ENCODE results near the gene FAM149A. TPM values are rescaled to one million over a fixed set of nuclear protein-coding genes. Genes with fewer than 3 reads are reported as not detected.

Gene FAM149A
- total and polyA plus RNA-seq, 2 experiments from 2014 or later: 10.8 to 13.3 TPM

DNA sequence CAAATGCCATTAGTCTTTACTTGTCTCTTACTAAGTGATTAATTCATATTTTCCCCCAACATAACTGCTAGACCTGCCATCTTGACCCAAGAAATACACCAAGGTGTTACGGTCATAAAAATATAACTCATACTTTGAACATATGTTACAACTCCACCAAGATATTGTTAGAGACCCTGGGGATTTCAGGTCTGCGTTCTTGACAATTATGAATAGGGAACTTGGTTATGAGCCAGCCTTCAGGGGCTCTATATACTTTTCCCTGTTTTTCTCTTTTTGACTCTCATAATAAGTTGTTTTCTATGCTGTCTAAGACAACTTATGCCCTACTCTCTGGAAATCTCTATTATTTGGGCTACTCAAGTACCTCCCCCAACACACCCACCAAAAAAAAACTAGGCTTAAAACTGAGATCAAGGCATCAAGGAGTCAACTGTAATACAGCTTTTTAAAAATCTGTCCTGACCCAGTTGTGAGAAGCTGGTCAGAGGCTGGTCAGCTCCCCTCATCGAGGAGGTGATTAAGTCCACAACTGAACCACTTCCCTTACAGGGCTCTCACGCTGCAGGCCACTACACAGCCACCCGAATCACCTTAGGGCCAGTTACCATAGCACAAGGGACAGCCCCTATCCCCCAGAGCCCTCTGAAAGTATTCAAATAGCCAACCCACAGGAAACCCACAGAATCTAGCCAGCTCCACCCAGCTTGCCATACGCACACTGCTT lies 46.1 kb upstream of the FAM149A start:
- no peaks in the 10 kb centered on the region for H4K20me1 ChIP-seq (replicated peaks; ENCODE audit: insufficient read depth)
- no peaks in the 10 kb centered on the region for H3K27me3 ChIP-seq (ENCODE audit: insufficient read depth)
- H3K4me1 ChIP-seq (ENCODE audit: insufficient read depth): no peaks in the 10 kb centered on the region
- TF ChIP-seq, protein P1, sequence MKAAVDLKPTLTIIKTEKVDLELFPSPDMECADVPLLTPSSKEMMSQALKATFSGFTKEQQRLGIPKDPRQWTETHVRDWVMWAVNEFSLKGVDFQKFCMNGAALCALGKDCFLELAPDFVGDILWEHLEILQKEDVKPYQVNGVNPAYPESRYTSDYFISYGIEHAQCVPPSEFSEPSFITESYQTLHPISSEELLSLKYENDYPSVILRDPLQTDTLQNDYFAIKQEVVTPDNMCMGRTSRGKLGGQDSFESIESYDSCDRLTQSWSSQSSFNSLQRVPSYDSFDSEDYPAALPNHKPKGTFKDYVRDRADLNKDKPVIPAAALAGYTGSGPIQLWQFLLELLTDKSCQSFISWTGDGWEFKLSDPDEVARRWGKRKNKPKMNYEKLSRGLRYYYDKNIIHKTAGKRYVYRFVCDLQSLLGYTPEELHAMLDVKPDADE (IDR thresholded peaks at IDR 0.05): no peak
- TF ChIP-seq, protein P2, sequence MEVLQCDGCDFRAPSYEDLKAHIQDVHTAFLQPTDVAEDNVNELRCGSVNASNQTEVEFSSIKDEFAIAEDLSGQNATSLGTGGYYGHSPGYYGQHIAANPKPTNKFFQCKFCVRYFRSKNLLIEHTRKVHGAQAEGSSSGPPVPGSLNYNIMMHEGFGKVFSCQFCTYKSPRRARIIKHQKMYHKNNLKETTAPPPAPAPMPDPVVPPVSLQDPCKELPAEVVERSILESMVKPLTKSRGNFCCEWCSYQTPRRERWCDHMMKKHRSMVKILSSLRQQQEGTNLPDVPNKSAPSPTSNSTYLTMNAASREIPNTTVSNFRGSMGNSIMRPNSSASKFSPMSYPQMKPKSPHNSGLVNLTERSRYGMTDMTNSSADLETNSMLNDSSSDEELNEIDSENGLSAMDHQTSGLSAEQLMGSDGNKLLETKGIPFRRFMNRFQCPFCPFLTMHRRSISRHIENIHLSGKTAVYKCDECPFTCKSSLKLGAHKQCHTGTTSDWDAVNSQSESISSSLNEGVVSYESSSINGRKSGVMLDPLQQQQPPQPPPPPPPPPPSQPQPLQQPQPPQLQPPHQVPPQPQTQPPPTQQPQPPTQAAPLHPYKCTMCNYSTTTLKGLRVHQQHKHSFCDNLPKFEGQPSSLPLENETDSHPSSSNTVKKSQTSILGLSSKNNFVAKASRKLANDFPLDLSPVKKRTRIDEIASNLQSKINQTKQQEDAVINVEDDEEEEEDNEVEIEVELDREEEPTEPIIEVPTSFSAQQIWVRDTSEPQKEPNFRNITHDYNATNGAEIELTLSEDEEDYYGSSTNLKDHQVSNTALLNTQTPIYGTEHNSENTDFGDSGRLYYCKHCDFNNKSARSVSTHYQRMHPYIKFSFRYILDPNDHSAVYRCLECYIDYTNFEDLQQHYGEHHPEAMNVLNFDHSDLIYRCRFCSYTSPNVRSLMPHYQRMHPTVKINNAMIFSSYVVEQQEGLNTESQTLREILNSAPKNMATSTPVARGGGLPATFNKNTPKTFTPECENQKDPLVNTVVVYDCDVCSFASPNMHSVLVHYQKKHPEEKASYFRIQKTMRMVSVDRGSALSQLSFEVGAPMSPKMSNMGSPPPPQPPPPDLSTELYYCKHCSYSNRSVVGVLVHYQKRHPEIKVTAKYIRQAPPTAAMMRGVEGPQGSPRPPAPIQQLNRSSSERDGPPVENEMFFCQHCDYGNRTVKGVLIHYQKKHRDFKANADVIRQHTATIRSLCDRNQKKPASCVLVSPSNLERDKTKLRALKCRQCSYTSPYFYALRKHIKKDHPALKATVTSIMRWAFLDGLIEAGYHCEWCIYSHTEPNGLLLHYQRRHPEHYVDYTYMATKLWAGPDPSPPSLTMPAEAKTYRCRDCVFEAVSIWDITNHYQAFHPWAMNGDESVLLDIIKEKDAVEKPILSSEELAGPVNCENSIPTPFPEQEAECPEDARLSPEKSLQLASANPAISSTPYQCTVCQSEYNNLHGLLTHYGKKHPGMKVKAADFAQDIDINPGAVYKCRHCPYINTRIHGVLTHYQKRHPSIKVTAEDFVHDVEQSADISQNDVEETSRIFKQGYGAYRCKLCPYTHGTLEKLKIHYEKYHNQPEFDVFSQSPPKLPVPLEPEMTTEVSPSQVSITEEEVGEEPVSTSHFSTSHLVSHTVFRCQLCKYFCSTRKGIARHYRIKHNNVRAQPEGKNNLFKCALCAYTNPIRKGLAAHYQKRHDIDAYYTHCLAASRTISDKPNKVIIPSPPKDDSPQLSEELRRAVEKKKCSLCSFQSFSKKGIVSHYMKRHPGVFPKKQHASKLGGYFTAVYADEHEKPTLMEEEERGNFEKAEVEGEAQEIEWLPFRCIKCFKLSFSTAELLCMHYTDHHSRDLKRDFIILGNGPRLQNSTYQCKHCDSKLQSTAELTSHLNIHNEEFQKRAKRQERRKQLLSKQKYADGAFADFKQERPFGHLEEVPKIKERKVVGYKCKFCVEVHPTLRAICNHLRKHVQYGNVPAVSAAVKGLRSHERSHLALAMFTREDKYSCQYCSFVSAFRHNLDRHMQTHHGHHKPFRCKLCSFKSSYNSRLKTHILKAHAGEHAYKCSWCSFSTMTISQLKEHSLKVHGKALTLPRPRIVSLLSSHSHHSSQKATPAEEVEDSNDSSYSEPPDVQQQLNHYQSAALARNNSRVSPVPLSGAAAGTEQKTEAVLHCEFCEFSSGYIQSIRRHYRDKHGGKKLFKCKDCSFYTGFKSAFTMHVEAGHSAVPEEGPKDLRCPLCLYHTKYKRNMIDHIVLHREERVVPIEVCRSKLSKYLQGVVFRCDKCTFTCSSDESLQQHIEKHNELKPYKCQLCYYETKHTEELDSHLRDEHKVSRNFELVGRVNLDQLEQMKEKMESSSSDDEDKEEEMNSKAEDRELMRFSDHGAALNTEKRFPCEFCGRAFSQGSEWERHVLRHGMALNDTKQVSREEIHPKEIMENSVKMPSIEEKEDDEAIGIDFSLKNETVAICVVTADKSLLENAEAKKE (CRISPR knock-in tag; IDR thresholded peaks at IDR 0.05): no peak
- TF ChIP-seq ZNF331 (CRISPR knock-in tag; IDR thresholded peaks at IDR 0.05; ENCODE audit: low read depth) (no peak), STAT1 (IDR thresholded peaks at IDR 0.05; ENCODE audit: unreplicated experiment) (no peak), REST (IDR thresholded peaks at IDR 0.05; ENCODE audit: unreplicated experiment) (no peak), CTCF (conservative IDR thresholded peaks at IDR 0.05; ENCODE audit: low read depth in 2 of 2) (no peak), EZH2 (IDR thresholded peaks at IDR 0.05; ENCODE audit: low read depth, unreplicated experiment) (no peak), EZH2phosphoT487 (IDR thresholded peaks at IDR 0.05; ENCODE audit: unreplicated experiment) (no peak), CREB1 (CRISPR knock-in tag; IDR thresholded peaks at IDR 0.05; ENCODE audit: low read depth) (no peak), JUNB (IDR thresholded peaks at IDR 0.05; ENCODE audit: unreplicated experiment) (no peak), NANOG (IDR thresholded peaks at IDR 0.05; ENCODE audit: borderline replicate concordance) (no peak), POLR2AphosphoS5 (IDR thresholded peaks at IDR 0.05; ENCODE audit: low read depth) (no peak), ZNF114 (CRISPR knock-in tag; IDR thresholded peaks at IDR 0.05) (no peak)
- Mint-ChIP-seq H3K27ac (peak overlapping the region; percentile 53; the same call in 1 of the 2 replicates), H3K36me3 (ENCODE audit: low read depth) (peaks cover 14% of the 10 kb centered on the region), H3K9me3 (peaks cover 20% of the 10 kb centered on the region), H3K4me3 (no peak overlapping the region; the same call in 2 of the 3 replicates), H3K27me3 (ENCODE audit: insufficient read depth, low read depth, poor library complexity) (peaks cover 5% of the 10 kb centered on the region), H3K4me1 (no peaks in the 10 kb centered on the region; the same call in 2 of the 3 replicates)
- H3K79me2 ChIP-seq (replicated peaks; ENCODE audit: insufficient read depth): no peaks in the 10 kb centered on the region
- ATAC-seq (no peak), DNase-seq (ENCODE audit: low spot score) (no peak)
- H3F3A ChIP-seq (replicated peaks; ENCODE audit: low read depth): no peaks in the 10 kb centered on the region
- no peak overlapping the region for H2AFZ ChIP-seq
- H3K4me3 ChIP-seq: no peak overlapping the region
- no peak overlapping the region for H3K27ac ChIP-seq (ENCODE audit: low read depth)
- no peaks in the 10 kb centered on the region for H3K36me3 ChIP-seq (ENCODE audit: insufficient read depth)
- H3K4me2 ChIP-seq: no peak overlapping the region
- no peaks in the 10 kb centered on the region for H3K9me2 ChIP-seq (ENCODE audit: insufficient read depth)
